ENCODE data around the gene WASF1.

DNA sequence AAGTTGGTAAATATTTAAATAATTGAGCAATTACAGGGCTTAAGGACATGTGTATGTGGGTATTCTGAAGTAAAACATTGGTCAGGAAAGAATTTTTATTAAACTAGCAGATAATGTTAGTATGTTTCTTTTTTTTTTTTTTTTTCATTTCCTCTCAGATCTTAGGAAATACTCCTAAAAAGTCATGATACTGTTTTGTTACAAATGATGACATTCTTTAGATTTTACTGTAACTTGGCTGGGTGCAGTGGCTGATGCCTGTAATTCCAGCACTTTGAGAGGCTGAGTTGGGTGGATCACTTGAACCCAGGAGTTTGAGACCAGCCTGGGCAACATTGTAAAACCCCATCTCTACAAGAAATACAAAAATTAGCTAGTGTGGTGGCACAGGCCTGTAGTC lies 42.3 kb upstream of the WASF1 start:
- TF ChIP-seq CTCF (IDR thresholded peaks at IDR 0.05) (no peak), POLR2A (IDR thresholded peaks at IDR 0.05) (no peak)

Measured in thyroid gland (tissue), 4 donors.